M059J (cell line): ENCODE data around the gene CD58. TPM values are rescaled to one million over a fixed set of nuclear protein-coding genes. Genes with fewer than 3 reads are reported as not detected.

ENCODE experiments used
- DNase-seq: peaks from one replicate; pipeline ENCODE4 v3.0.0-alpha.2; 2012; ENCODE audit warnings: low read depth
- total RNA-seq: library from RNA; depleted of rRNA; stranded (reverse); fragments of >200 nt; shearing (Covaris generic); gene quantifications from 2 replicates; pipeline ENCODE4 v1.2.3, GENCODE V29; 2014

Gene CD58
- total RNA-seq, 1 experiment from 2014 or later, result 73.2 TPM

GRCh38 chr1:116493484-116494352 is 77.1 kb downstream of the CD58 start:
- DNase-seq, result no peak

- DNase-seq, result no peak
These were observed 77.8 kb downstream of the CD58 start for GRCh38 chr1:116493036-116493435.

GRCh38 chr1:116492358-116492811 is 78.4 kb downstream of the CD58 start:
- peak; percentile 77 for DNase-seq

GRCh38 chr1:116491700-116492357 is 79.0 kb downstream of the CD58 start:
- DNase-seq, result no peak

- no peak for DNase-seq
These were observed 80.2 kb downstream of the CD58 start for GRCh38 chr1:116490588-116490987.

- DNase-seq, result peak; percentile 97
These were observed 81.6 kb downstream of the CD58 start for GRCh38 chr1:116489231-116489697.

GRCh38 chr1:116488071-116488470 is 82.8 kb downstream of the CD58 start:
- DNase-seq, result peak; percentile 88

GRCh38 chr1:116487583-116487982 is 83.2 kb downstream of the CD58 start:
- no peak for DNase-seq

GRCh38 chr1:116487031-116487430 is 83.8 kb downstream of the CD58 start:
- no peak for DNase-seq

- DNase-seq, result peak; percentile 86
These were observed 84.4 kb downstream of the CD58 start for GRCh38 chr1:116486424-116486823.

- no peak for DNase-seq
These were observed 84.8 kb downstream of the CD58 start for GRCh38 chr1:116485976-116486375.

GRCh38 chr1:116485071-116485735 is 85.6 kb downstream of the CD58 start:
- peak; percentile 91 for DNase-seq

GRCh38 chr1:116483481-116484309 is 87.1 kb downstream of the CD58 start:
- DNase-seq, result no peak

GRCh38 chr1:116482490-116482889 is 88.3 kb downstream of the CD58 start:
- DNase-seq, result no peak

GRCh38 chr1:116481934-116482333 is 88.9 kb downstream of the CD58 start:
- no peak for DNase-seq

GRCh38 chr1:116478621-116479020 is 92.2 kb downstream of the CD58 start:
- DNase-seq, result no peak

GRCh38 chr1:116477429-116477828 is 93.4 kb downstream of the CD58 start:
- DNase-seq, result no peak

GRCh38 chr1:116476321-116476720 is 94.5 kb downstream of the CD58 start:
- DNase-seq, result no peak

GRCh38 chr1:116475850-116476218 is 95.0 kb downstream of the CD58 start:
- no peak for DNase-seq

GRCh38 chr1:116474921-116475849 is 95.6 kb downstream of the CD58 start:
- DNase-seq, result no peak
